Measurements from ENCODE around the gene CNTN5. TPM values are rescaled to one million over a fixed set of nuclear protein-coding genes. Genes with fewer than 3 reads are reported as not detected.

CNTN5 gene
- total RNA-seq, 1 experiment from 2014 or later: not detected

DNA sequence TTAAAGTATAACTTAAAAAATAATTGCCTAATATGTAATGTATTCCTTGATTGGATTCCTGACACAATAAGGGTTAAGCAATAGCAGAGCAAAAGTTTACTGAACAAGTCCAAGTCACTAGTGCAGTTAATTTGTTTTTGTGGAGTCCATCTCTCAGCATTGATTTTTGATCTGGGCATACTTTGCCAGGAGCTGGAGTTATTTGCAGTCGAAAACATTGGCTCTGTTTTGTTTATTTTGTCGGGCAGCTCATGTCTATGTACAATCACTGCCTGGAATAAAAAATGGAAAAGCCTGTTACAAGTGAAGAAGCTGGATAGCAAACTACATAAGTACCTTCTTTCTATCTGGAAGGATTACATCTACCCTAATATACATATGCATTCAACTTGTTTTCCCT is 625.2 kb downstream of the CNTN5 start:
- Histone ChIP-seq H3K9ac (ENCODE audit: extremely low read depth, insufficient read length, low read length) (no peak overlapping the region), H3K14ac (ENCODE audit: insufficient read depth, low read length) (no peak overlapping the region), H4K5ac (ENCODE audit: insufficient read length, low read depth, low read length) (no peak overlapping the region), H2BK12ac (ENCODE audit: insufficient read length, low read depth, low read length) (no peak overlapping the region), H2BK120ac (ENCODE audit: low read depth, low read length, poor library complexity, severe bottlenecking) (no peak overlapping the region), H3K79me2 (ENCODE audit: insufficient read depth, low read length) (no peaks in the 10 kb centered on the region), H4K8ac (replicated peaks; ENCODE audit: insufficient read length, low read depth, low read length) (no peak overlapping the region), H3K4me1 (ENCODE audit: insufficient read depth, low read length) (no peaks in the 10 kb centered on the region), H3T11ph (ENCODE audit: low read length) (no peak overlapping the region), H4K20me1 (ENCODE audit: control insufficient read depth, insufficient read depth, insufficient read length) (no peaks in the 10 kb centered on the region), H4K91ac (ENCODE audit: insufficient read length, low read depth, low read length) (no peak overlapping the region), H3K23ac (ENCODE audit: insufficient read length, low read depth, low read length) (no peak overlapping the region), H3K27me3 (ENCODE audit: insufficient read depth, low read length) (no peaks in the 10 kb centered on the region), H3K79me1 (ENCODE audit: insufficient read depth, low read depth, low read length, poor library complexity, severe bottlenecking) (no peaks in the 10 kb centered on the region), H2AFZ (ENCODE audit: low read length) (no peak overlapping the region), H3K4ac (ENCODE audit: low read depth, low read length) (no peak overlapping the region), H3K4me2 (ENCODE audit: insufficient read depth, insufficient read length, low read length) (no peak overlapping the region), H3K9me3 (ENCODE audit: control insufficient read depth, low read depth, low read length) (no peaks in the 10 kb centered on the region), H2AK5ac (ENCODE audit: insufficient read length, low read length) (no peak overlapping the region), H2BK5ac (ENCODE audit: insufficient read length, low read length) (no peak overlapping the region), H2BK20ac (ENCODE audit: low read depth, low read length, poor library complexity, severe bottlenecking) (no peak overlapping the region), H3K23me2 (ENCODE audit: insufficient read length, low read depth, low read length, poor library complexity, severe bottlenecking) (no peaks in the 10 kb centered on the region), H3K56ac (ENCODE audit: insufficient read length, low read depth, low read length) (no peak overlapping the region), H3K27ac (ENCODE audit: insufficient read length, low read depth, low read length) (no peak overlapping the region), H2BK15ac (ENCODE audit: low read depth, low read length) (no peak overlapping the region), H3K18ac (ENCODE audit: insufficient read length, low read depth, low read length) (no peak overlapping the region)
- no CpG with 5 or more reads among the region's 2 CpGs for WGBS (ENCODE audit: extremely low coverage, insufficient read length, low lambda C conversion rate)
- H3K36me3 Mint-ChIP-seq (ENCODE audit: insufficient read depth in 1 of 3, low read depth in 3 of 3): no peaks in the 10 kb centered on the region; a peak in 1 of 7 replicates
- H3K4me3 Mint-ChIP-seq: no peak overlapping the region
- TF ChIP-seq, protein P1, sequence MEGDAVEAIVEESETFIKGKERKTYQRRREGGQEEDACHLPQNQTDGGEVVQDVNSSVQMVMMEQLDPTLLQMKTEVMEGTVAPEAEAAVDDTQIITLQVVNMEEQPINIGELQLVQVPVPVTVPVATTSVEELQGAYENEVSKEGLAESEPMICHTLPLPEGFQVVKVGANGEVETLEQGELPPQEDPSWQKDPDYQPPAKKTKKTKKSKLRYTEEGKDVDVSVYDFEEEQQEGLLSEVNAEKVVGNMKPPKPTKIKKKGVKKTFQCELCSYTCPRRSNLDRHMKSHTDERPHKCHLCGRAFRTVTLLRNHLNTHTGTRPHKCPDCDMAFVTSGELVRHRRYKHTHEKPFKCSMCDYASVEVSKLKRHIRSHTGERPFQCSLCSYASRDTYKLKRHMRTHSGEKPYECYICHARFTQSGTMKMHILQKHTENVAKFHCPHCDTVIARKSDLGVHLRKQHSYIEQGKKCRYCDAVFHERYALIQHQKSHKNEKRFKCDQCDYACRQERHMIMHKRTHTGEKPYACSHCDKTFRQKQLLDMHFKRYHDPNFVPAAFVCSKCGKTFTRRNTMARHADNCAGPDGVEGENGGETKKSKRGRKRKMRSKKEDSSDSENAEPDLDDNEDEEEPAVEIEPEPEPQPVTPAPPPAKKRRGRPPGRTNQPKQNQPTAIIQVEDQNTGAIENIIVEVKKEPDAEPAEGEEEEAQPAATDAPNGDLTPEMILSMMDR (conservative IDR thresholded peaks at IDR 0.05): no peak
- H3K27me3 Mint-ChIP-seq (ENCODE audit: low read depth): no peaks in the 10 kb centered on the region
- no peaks in the 10 kb centered on the region for H3K9me3 Mint-ChIP-seq
- DNase-seq: no peak
- no peaks in the 10 kb centered on the region for H3K4me1 Mint-ChIP-seq
- no peak overlapping the region for H3K27ac Mint-ChIP-seq
